ENCODE results near the gene RALB. TPM values are rescaled to one million over a fixed set of nuclear protein-coding genes. Genes with fewer than 3 reads are reported as not detected.

Gene RALB
- total RNA-seq, 1 experiment from 2014 or later: 40.2 TPM

GRCh38 chr2:120312860-120313694, 60.4 kb downstream of the RALB start:
- BruUV-seq (replicated peaks): no TSS peak
- peak; percentile 85 for DNase-seq
- H3K27ac Mint-ChIP-seq (ENCODE audit: unreplicated experiment): peak overlapping the region; percentile 42
- H3K9me3 Mint-ChIP-seq (ENCODE audit: low read depth, unreplicated experiment): no peaks in the 10 kb centered on the region
- peaks cover 9% of the 10 kb centered on the region for H3K4me1 Mint-ChIP-seq (ENCODE audit: low read depth, unreplicated experiment)
- H3K36me3 Mint-ChIP-seq (ENCODE audit: insufficient read depth, unreplicated experiment): peaks cover 11% of the 10 kb centered on the region
- H3K4me3 Mint-ChIP-seq (ENCODE audit: low read depth, unreplicated experiment): peak overlapping the region; percentile 79
- H3K27me3 Mint-ChIP-seq (ENCODE audit: unreplicated experiment): peaks cover 43% of the 10 kb centered on the region
- intact Hi-C loops (cut with micrococcal nuclease; ENCODE audit: unreplicated experiment): loop anchor here (1.0 to 5.0 kb wide), 4 partner anchors 60 to 611 kb away; no protein-coding TSS in a partner anchor
- TF ChIP-seq CTCF (IDR thresholded peaks at IDR 0.05; ENCODE audit: unreplicated experiment): peak; percentile 82
- CTCF ChIA-PET: interaction anchor here (0.6 to 1.6 kb wide), 14 partner anchors 11 to 784 kb away, joined by 3 to 14 read pairs (median 4); partner anchors contain the start of genes RALB and TMEM185B

- no TSS peak for BruUV-seq (replicated peaks)
- intact Hi-C loops (cut with micrococcal nuclease; ENCODE audit: unreplicated experiment): loop anchor here (1.0 to 5.0 kb wide), 4 partner anchors 61 to 612 kb away; no protein-coding TSS in a partner anchor
- Mint-ChIP-seq H3K27me3 (ENCODE audit: unreplicated experiment) (peaks cover 51% of the 10 kb centered on the region), H3K27ac (ENCODE audit: unreplicated experiment) (peak overlapping the region; percentile 42), H3K36me3 (ENCODE audit: insufficient read depth, unreplicated experiment) (peaks cover 11% of the 10 kb centered on the region), H3K9me3 (ENCODE audit: low read depth, unreplicated experiment) (no peaks in the 10 kb centered on the region), H3K4me1 (ENCODE audit: low read depth, unreplicated experiment) (peaks cover 9% of the 10 kb centered on the region), H3K4me3 (ENCODE audit: low read depth, unreplicated experiment) (peak overlapping the region; percentile 79)
- DNase-seq: no peak
- CTCF ChIA-PET: interaction anchor here (0.7 to 1.6 kb wide), 11 partner anchors 10 to 367 kb away, joined by 3 to 14 read pairs (median 4); partner anchors contain the start of genes RALB and TMEM185B
- TF ChIP-seq CTCF (IDR thresholded peaks at IDR 0.05; ENCODE audit: unreplicated experiment): no peak
Observed at GRCh38 chr2:120313695-120314615, 61.3 kb downstream of the RALB start.

GRCh38 chr2:120314690-120315366, 62.2 kb downstream of the RALB start:
- intact Hi-C loops (cut with micrococcal nuclease; ENCODE audit: unreplicated experiment): loop anchor here (5.0 kb wide), 1 partner anchor 613 kb away; no protein-coding TSS in a partner anchor

More at GRCh38 chr2:120314690-120315366, 62.2 kb downstream of the RALB start:
- Mint-ChIP-seq H3K27me3 (ENCODE audit: unreplicated experiment) (peaks cover 58% of the 10 kb centered on the region), H3K4me1 (ENCODE audit: low read depth, unreplicated experiment) (peaks cover 9% of the 10 kb centered on the region), H3K27ac (ENCODE audit: unreplicated experiment) (no peak overlapping the region), H3K9me3 (ENCODE audit: low read depth, unreplicated experiment) (no peaks in the 10 kb centered on the region), H3K4me3 (ENCODE audit: low read depth, unreplicated experiment) (peak overlapping the region; percentile 5), H3K36me3 (ENCODE audit: insufficient read depth, unreplicated experiment) (peaks cover 11% of the 10 kb centered on the region)
- BruUV-seq (replicated peaks): no TSS peak
- no peak for DNase-seq
- TF ChIP-seq CTCF (IDR thresholded peaks at IDR 0.05; ENCODE audit: unreplicated experiment): no peak
- CTCF ChIA-PET: interaction anchor here (1.2 kb wide), 1 partner anchor 238 kb away, joined by 3 read pairs; no protein-coding TSS in a partner anchor
